Fibroblast of skin of left biceps (primary cell): ENCODE results near the gene FNDC3B.

Experiments
- DNase-seq, 2 experiments: peaks; one replicate each; pipeline ENCODE4 v3.0.0-alpha.2; 2013; ENCODE audit warnings: low read depth in 2 of 2

FNDC3B gene

GRCh38 chr3:172150268-172150667 is 110.9 kb downstream of the FNDC3B start:
- no peak for DNase-seq

GRCh38 chr3:172150913-172151650 is 111.7 kb downstream of the FNDC3B start:
- DNase-seq = no peak

GRCh38 chr3:172151651-172152649 is 112.6 kb downstream of the FNDC3B start:
- DNase-seq = no peak

GRCh38 chr3:172152874-172153273 is 113.5 kb downstream of the FNDC3B start:
- DNase-seq = no peak

GRCh38 chr3:172153335-172153861 is 114.0 kb downstream of the FNDC3B start:
- peak; percentile 80 to 83 for DNase-seq

GRCh38 chr3:172154768-172155664 is 115.6 kb downstream of the FNDC3B start:
- no peak for DNase-seq

GRCh38 chr3:172155897-172156585 is 116.7 kb downstream of the FNDC3B start:
- DNase-seq = no peak

GRCh38 chr3:172156586-172156955 is 117.2 kb downstream of the FNDC3B start:
- no peak for DNase-seq

- DNase-seq = no peak
These were observed 118.3 kb downstream of the FNDC3B start for GRCh38 chr3:172157564-172158258.

- DNase-seq = no peak
These were observed 119.4 kb downstream of the FNDC3B start for GRCh38 chr3:172158741-172159140.

GRCh38 chr3:172159376-172159775 is 120.0 kb downstream of the FNDC3B start:
- DNase-seq = no peak

GRCh38 chr3:172159962-172160538 is 120.7 kb downstream of the FNDC3B start:
- no peak for DNase-seq

- no peak for DNase-seq
These were observed 121.9 kb downstream of the FNDC3B start for GRCh38 chr3:172161133-172161789.

GRCh38 chr3:172161959-172162358 is 122.6 kb downstream of the FNDC3B start:
- no peak for DNase-seq

- DNase-seq = no peak
These were observed 123.9 kb downstream of the FNDC3B start for GRCh38 chr3:172163320-172163719.

GRCh38 chr3:172164620-172165362 is 125.4 kb downstream of the FNDC3B start:
- no peak for DNase-seq

- DNase-seq = no peak
These were observed 126.9 kb downstream of the FNDC3B start for GRCh38 chr3:172166261-172166660.

- DNase-seq = no peak
These were observed 127.5 kb downstream of the FNDC3B start for GRCh38 chr3:172166890-172167289.
